ENCODE data around the gene GCNT4. TPM values are rescaled to one million over a fixed set of nuclear protein-coding genes. Genes with fewer than 3 reads are reported as not detected.

The GCNT4 gene
- total and polyA plus RNA-seq, 2 donors (not counting 3 experiments of a cell fraction or from before 2014, with no cell fraction given) = not detected

DNA sequence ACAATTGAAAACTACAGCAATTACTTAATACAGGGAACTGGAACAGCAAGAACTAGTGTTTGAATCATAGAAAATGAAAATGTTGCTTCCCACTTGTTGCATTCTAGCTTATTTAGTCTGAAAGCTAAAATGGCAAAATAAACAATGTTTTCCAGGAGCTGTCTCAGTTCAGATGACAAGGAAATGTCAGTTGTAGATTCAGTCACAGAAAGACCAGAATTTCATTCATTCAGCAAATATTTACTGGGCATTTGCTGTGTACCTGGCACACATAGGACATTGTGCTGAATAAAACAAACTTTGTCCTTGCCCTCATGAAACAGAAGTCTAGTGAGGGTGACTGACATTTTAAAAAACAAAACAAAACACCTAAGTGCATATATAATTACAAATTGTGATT is 41.5 kb downstream of the GCNT4 start:
- POLR2A ChIA-PET = no interaction called here
- FAIRE-seq = no peak
- BruUV-seq (replicated peaks) = no TSS peak

More for the DNA sequence above, 41.5 kb downstream of the GCNT4 start:
- Histone ChIP-seq H3K27me3 (ENCODE audit: control insufficient read depth in 2 of 2, insufficient read depth in 2 of 2, low read length in 2 of 2) (no peaks in the 10 kb centered on the region), H3K9ac (replicated peaks; ENCODE audit: extremely low read depth, insufficient read depth, low read length) (no peak overlapping the region), H3K4me3 (replicated peaks in 1 of 3; ENCODE audit: insufficient read depth in 1 of 3, low read depth in 1 of 3, low read length in 3 of 3) (no peak overlapping the region), H3K79me2 (ENCODE audit: control insufficient read depth, insufficient read depth, low read length) (no peaks in the 10 kb centered on the region), H3K4me2 (ENCODE audit: insufficient read depth, low read length) (no peak overlapping the region), H3K36me3 (ENCODE audit: control insufficient read depth in 2 of 2, extremely low read depth in 1 of 2, insufficient read depth in 2 of 2, low read length in 2 of 2) (no peaks in the 10 kb centered on the region), H3K27ac (ENCODE audit: insufficient read depth, low read depth, low read length) (no peak overlapping the region), H4K20me1 (replicated peaks; ENCODE audit: control insufficient read depth, extremely low read depth, insufficient read depth, low read length) (no peaks in the 10 kb centered on the region), H3K9me3 (replicated peaks; ENCODE audit: control insufficient read depth, insufficient read depth, low read length) (no peaks in the 10 kb centered on the region), H3K9me1 (replicated peaks; ENCODE audit: control insufficient read depth, extremely low read depth, insufficient read depth, low read length) (no peaks in the 10 kb centered on the region), H2AFZ (ENCODE audit: low read depth, low read length) (no peak overlapping the region), H3K4me1 (ENCODE audit: control insufficient read depth, extremely low read depth, insufficient read depth, low read length) (no peaks in the 10 kb centered on the region)
- intact Hi-C loops (cut with micrococcal nuclease) (no loop called here), dilution Hi-C loops (cut with MboI; ENCODE audit: extremely low pct_ligation_motif_present, low sequenced_read_pairs) (no loop called here)
- no peak for TF ChIP-seq CTCF (IDR thresholded peaks at IDR 0.05; ENCODE audit: extremely low read depth in 1 of 2, insufficient read depth in 1 of 2, low read depth in 1 of 2, low read length in 2 of 2)
- no peak for TF ChIP-seq GATA2 (IDR thresholded peaks at IDR 0.05; ENCODE audit: insufficient read depth, insufficient read length, low read depth, low read length)
- TF ChIP-seq POLR2AphosphoS5 (IDR thresholded peaks at IDR 0.05; ENCODE audit: insufficient read depth, low read depth, low read length) = no peak
- no peak for TF ChIP-seq MYC (IDR thresholded peaks at IDR 0.05; ENCODE audit: low read depth, low read length)
- TF ChIP-seq FOS (IDR thresholded peaks at IDR 0.05; ENCODE audit: borderline replicate concordance, insufficient read depth, low read length) = no peak
- no peak for TF ChIP-seq EZH2 (IDR thresholded peaks at IDR 0.05; ENCODE audit: borderline replicate concordance, low read depth, low read length, severe bottlenecking)
- TF ChIP-seq, protein P1, sequence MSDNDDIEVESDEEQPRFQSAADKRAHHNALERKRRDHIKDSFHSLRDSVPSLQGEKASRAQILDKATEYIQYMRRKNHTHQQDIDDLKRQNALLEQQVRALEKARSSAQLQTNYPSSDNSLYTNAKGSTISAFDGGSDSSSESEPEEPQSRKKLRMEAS (IDR thresholded peaks at IDR 0.05; ENCODE audit: insufficient read depth, insufficient read length) = no peak
- TF ChIP-seq POLR2A (IDR thresholded peaks at IDR 0.05; ENCODE audit: low read depth, low read length) = no peak
- no peak for TF ChIP-seq JUN (IDR thresholded peaks at IDR 0.05; ENCODE audit: borderline replicate concordance, insufficient read depth, insufficient read length, low read depth)
- no peak for DNase-seq (ENCODE audit: low read depth, low spot score)
- CTCF ChIA-PET = no interaction called here
